Ascending aorta (tissue), 2 donors: ENCODE results near the gene HAAO. TPM values are rescaled to one million over a fixed set of nuclear protein-coding genes. Genes with fewer than 3 reads are reported as not detected.

Experiments
- DNase-seq, 2 donors: peaks; one replicate each; pipeline ENCODE4 v3.0.0-alpha.2; 2019; ENCODE audit warnings: low spot score in 2 of 2
- H3K27ac ChIP-seq, 2 donors: fragments of 200-600 bp; sonication (generic); one replicate each; pipeline ENCODE4 v1.5.1; 2016 to 2017; ENCODE audit warnings: mild to moderate bottlenecking in 1 of 2
- H3K27me3 ChIP-seq: fragments of 200-600 bp; sonication (generic); one replicate; pipeline ENCODE4 v1.5.1; 2017
- H3K36me3 ChIP-seq, 2 donors: fragments of 200-600 bp; sonication (generic); one replicate each; pipeline ENCODE4 v1.5.1; 2016
- H3K4me1 ChIP-seq, 2 donors: fragments of 200-600 bp; sonication (generic); one replicate each; pipeline ENCODE4 v1.5.1; 2016 to 2017; ENCODE audit warnings: mild to moderate bottlenecking in 1 of 2
- H3K4me3 ChIP-seq, 2 donors: fragments of 200-600 bp; sonication (generic); one replicate each; pipeline ENCODE4 v1.5.1; 2016 to 2017; ENCODE audit warnings: mild to moderate bottlenecking in 1 of 2
- H3K9me3 ChIP-seq, 2 donors: fragments of 200-600 bp; sonication (generic); one replicate each; pipeline ENCODE4 v1.5.1; 2016
- CTCF ChIP-seq, 3 experiments: fragments of 200-600 bp in 2 of 3; fragments of 450-650 bp in 1 of 3; sonication (generic) in 2 of 3; IDR thresholded peaks; one replicate each; pipeline ENCODE4 v1.5.1; 2016 to 2019; ENCODE audit warnings: antibody characterized with exemption in 3 of 3, mild to moderate bottlenecking in 1 of 3, moderate library complexity in 1 of 3
- intact Hi-C: fragments of 100-400 bp; cut with DNase I; formaldehyde crosslinking; loops from one replicate; pipeline ENCODE4 v1.15.1; 2023
- total RNA-seq: library from RNA; depleted of rRNA; stranded (reverse); fragments of >200 nt; gene quantifications from one replicate; pipeline ENCODE4 v1.1.0, GENCODE V29; 2016

Gene HAAO
- total RNA-seq, 1 donor from 2014 or later: 7.2 TPM

- no peak for DNase-seq
- intact Hi-C loops: no loop called here
- Histone ChIP-seq H3K27me3 (no peaks in the 10 kb centered on the region), H3K4me1 (peaks cover 3 to 10% of the 10 kb centered on the region in 2 donors), H3K36me3 (peaks cover 0 to 9% of the 10 kb centered on the region in 2 donors), H3K27ac (no peak overlapping the region), H3K4me3 (no peak overlapping the region), H3K9me3 (no peaks in the 10 kb centered on the region)
- TF ChIP-seq CTCF (IDR thresholded peaks at IDR 0.05): no peak
These were observed 5.6 kb downstream of the HAAO start for GRCh38 chr2:42786561-42787345.

GRCh38 chr2:42784204-42784880 is 8.0 kb downstream of the HAAO start:
- no peaks in the 10 kb centered on the region for H3K4me1 ChIP-seq
- no peaks in the 10 kb centered on the region for H3K27me3 ChIP-seq
- DNase-seq: no peak
- H3K36me3 ChIP-seq: peaks cover 0 to 9% of the 10 kb centered on the region in 2 donors
- no peak overlapping the region for H3K27ac ChIP-seq
- H3K4me3 ChIP-seq: no peak overlapping the region
- no peaks in the 10 kb centered on the region for H3K9me3 ChIP-seq
- intact Hi-C loops: no loop called here
- TF ChIP-seq CTCF (IDR thresholded peaks at IDR 0.05): no peak

GRCh38 chr2:42783511-42783910 is 8.9 kb downstream of the HAAO start:
- no peak overlapping the region for H3K27ac ChIP-seq
- H3K4me3 ChIP-seq: no peak overlapping the region
- peaks cover 0 to 9% of the 10 kb centered on the region in 2 donors for H3K36me3 ChIP-seq
- no peaks in the 10 kb centered on the region for H3K27me3 ChIP-seq
- no peaks in the 10 kb centered on the region for H3K4me1 ChIP-seq
- no peaks in the 10 kb centered on the region for H3K9me3 ChIP-seq
- no peak for DNase-seq
- no peak for TF ChIP-seq CTCF (IDR thresholded peaks at IDR 0.05)
- intact Hi-C loops: no loop called here

GRCh38 chr2:42781181-42781580 is 11.2 kb downstream of the HAAO start:
- no peak for TF ChIP-seq CTCF (IDR thresholded peaks at IDR 0.05)
- DNase-seq: no peak
- Histone ChIP-seq H3K27me3 (no peaks in the 10 kb centered on the region), H3K27ac (no peak overlapping the region), H3K36me3 (peaks cover 0 to 9% of the 10 kb centered on the region in 2 donors), H3K4me3 (no peak overlapping the region), H3K9me3 (no peaks in the 10 kb centered on the region), H3K4me1 (no peaks in the 10 kb centered on the region)
- intact Hi-C loops: no loop called here

GRCh38 chr2:42777883-42778805 is 14.2 kb downstream of the HAAO start:
- no peak overlapping the region for H3K4me3 ChIP-seq
- peak in 1 of 2 donors; percentile 79 for DNase-seq
- peaks cover 0 to 4% of the 10 kb centered on the region in 2 donors for H3K36me3 ChIP-seq
- no peak for TF ChIP-seq CTCF (IDR thresholded peaks at IDR 0.05)
- H3K4me1 ChIP-seq: no peaks in the 10 kb centered on the region
- H3K27ac ChIP-seq: peak overlapping the region; percentile 55 to 61
- H3K9me3 ChIP-seq: no peaks in the 10 kb centered on the region
- intact Hi-C loops: no loop called here
- no peaks in the 10 kb centered on the region for H3K27me3 ChIP-seq
